Small intestine (tissue), 7 donors: ENCODE data around the gene HIRA. TPM values are rescaled to one million over a fixed set of nuclear protein-coding genes. Genes with fewer than 3 reads are reported as not detected.

Experiments
- DNase-seq, 2 donors: peaks; one replicate each; pipeline versions ENCODE4 v3.0.0 to v3.0.0-alpha.2; 2013
- FAIRE-seq: peaks from 2 replicates; lab custom pipeline; 2012; peaks lifted over from hg19 to GRCh38; lab: Jason Lieb, UNC
- H3K27ac ChIP-seq, 3 donors: one replicate each; pipeline ENCODE4 v1.5.1; 2013; ENCODE audit warnings: low read length in 2 of 3, mild to moderate bottlenecking in 2 of 3, control low read depth in 1 of 3, inconsistent platforms in 1 of 3, low read depth in 1 of 3, moderate library complexity in 1 of 3
- H3K27me3 ChIP-seq, 3 donors: one replicate each; pipeline ENCODE4 v1.6.1; 2013; ENCODE audit warnings: low read length in 3 of 3, inconsistent platforms in 1 of 3; ENCODE audit not compliant: control insufficient read depth in 3 of 3, insufficient read depth in 3 of 3
- H3K36me3 ChIP-seq, 3 donors: one replicate each; pipeline ENCODE4 v1.6.1; 2013; ENCODE audit warnings: low read length in 3 of 3, inconsistent platforms in 1 of 3, low read depth in 1 of 3, mild to moderate bottlenecking in 1 of 3, moderate library complexity in 1 of 3; ENCODE audit not compliant: control insufficient read depth in 3 of 3, insufficient read depth in 2 of 3
- H3K4me1 ChIP-seq, 3 donors: one replicate each; pipeline ENCODE4 v1.6.1; 2013; ENCODE audit warnings: low read length in 2 of 3, inconsistent platforms in 1 of 3, low read depth in 1 of 3, mild to moderate bottlenecking in 1 of 3, moderate library complexity in 1 of 3; ENCODE audit not compliant: control insufficient read depth in 3 of 3, insufficient read depth in 2 of 3
- H3K4me3 ChIP-seq, 3 donors: one replicate each; pipeline ENCODE4 v1.5.1; 2013; ENCODE audit warnings: low read length in 3 of 3, control low read depth in 1 of 3, inconsistent platforms in 1 of 3, low read depth in 1 of 3, mild to moderate bottlenecking in 1 of 3, moderate library complexity in 1 of 3
- H3K9me3 ChIP-seq, 2 donors: one replicate each; pipeline ENCODE4 v1.6.1; 2013; ENCODE audit warnings: low read depth in 1 of 2, low read length in 1 of 2; ENCODE audit not compliant: control insufficient read depth in 2 of 2, insufficient read depth in 1 of 2
- WGBS, 3 donors: extraction: QIAGEN DNeasy Blood & Tissue Kit; methylation state at CpG; one replicate each; pipeline ENCODE4 v1.1.7; 2013; 5-methylcytosine and 5-hydroxymethylcytosine counted together
- polyA plus RNA-seq, 4 donors: library from polyadenylated mRNA; stranded (reverse) in 3 of 4; unstranded in 1 of 4; fragments of 200-250 nt in 3 of 4; fragments of 120-200 nt in 1 of 4; gene quantifications; one replicate each; pipeline versions ENCODE4 v1.2.1 to v1.2.3, GENCODE V29; 2013
- donor health status: healthy with polysubstance abuse.
- donor health status: control.
- donor health status: control.
- donor health status: Bipolar disorder and iron deficiency.
- donor health status: healthy.

Gene HIRA
- polyA plus RNA-seq, 4 donors: 15.7 to 29.3 (median 21.3) TPM

DNA sequence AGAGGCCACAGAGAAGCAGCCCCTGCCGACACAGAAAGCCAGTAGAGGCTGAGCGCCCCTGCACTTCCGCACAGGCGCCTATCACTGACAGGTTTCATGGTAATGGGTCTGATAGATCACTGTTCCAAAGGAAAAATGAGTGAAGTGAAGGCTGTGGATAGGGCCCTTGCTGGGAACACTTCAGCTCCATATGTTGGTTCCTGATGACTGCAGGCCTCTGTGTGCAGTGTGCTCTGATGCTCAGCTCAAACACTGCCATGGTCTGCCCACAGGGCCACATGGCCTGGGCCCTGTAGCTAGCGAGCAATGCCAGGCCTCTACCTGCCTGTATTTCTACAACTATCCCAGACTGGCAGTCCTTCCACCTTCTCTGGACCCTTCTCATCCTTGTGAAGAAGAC is 77.3 kb downstream of the HIRA start:
- FAIRE-seq (no peak), DNase-seq (no peak)
- no peak overlapping the region for H3K27ac ChIP-seq
- H3K9me3 ChIP-seq: no peaks in the 10 kb centered on the region
- no peaks in the 10 kb centered on the region for H3K4me1 ChIP-seq
- 97 to 98% (median 97%) methylated on average over 5 of the region's 5 CpGs for WGBS, 3 donors
- no peaks in the 10 kb centered on the region for H3K27me3 ChIP-seq
- peaks cover 10 to 87% (median 35%) of the 10 kb centered on the region in 3 donors for H3K36me3 ChIP-seq
- no peak overlapping the region for H3K4me3 ChIP-seq

DNA sequence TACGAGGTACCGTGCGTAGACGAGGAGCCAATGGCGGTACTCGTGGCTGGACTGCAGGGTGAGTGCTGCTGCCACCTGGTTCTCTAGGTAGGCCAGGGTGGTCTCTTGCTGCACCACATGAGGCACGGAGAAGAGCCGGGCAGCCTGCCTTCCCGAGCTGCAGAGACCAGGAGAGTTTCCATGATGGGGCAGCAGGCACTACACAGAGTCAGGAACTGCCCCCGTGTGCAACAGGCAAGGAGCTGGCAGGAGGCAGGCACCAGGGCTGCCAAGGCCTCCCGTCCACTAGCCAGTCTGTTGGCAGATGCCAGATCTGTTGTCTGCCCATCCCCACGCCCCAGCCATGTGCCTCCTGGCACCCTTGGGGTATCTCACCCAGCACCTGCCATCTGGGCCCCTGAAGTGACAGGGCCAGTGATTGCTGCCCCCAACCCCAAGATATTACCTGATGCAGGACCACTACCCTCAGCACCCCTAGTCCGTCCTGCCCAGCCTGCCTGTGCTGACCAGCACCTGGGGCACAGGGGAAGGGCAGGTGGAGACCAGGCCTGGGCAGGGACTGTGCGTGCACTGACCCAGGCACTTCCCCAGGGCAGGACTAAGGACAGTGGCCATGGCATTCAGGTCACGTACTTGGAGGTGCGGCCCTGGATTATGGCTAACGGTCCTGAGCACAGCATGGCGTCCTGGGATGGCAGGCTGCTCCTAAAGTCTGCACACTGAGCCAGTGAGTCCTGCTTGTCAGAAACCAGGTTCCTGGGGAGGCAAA is 78.0 kb downstream of the HIRA start:
- FAIRE-seq (no peak), DNase-seq (no peak)
- no peaks in the 10 kb centered on the region for H3K9me3 ChIP-seq
- H3K4me3 ChIP-seq: no peak overlapping the region
- 95 to 96% (median 96%) methylated on average over 18 of the region's 18 CpGs for WGBS, 3 donors
- no peak overlapping the region for H3K27ac ChIP-seq
- H3K27me3 ChIP-seq: no peaks in the 10 kb centered on the region
- H3K36me3 ChIP-seq: peaks cover 10 to 87% (median 32%) of the 10 kb centered on the region in 3 donors
- no peaks in the 10 kb centered on the region for H3K4me1 ChIP-seq

GRCh38 chr22:19352766-19353165 is 78.8 kb downstream of the HIRA start:
- DNase-seq (no peak), FAIRE-seq (no peak)
- WGBS, 3 donors: 96 to 98% (median 98%) methylated on average over 4 of the region's 4 CpGs
- no peak overlapping the region for H3K27ac ChIP-seq
- H3K4me3 ChIP-seq: no peak overlapping the region
- no peaks in the 10 kb centered on the region for H3K4me1 ChIP-seq
- peaks cover 10 to 87% (median 32%) of the 10 kb centered on the region in 3 donors for H3K36me3 ChIP-seq
- no peaks in the 10 kb centered on the region for H3K9me3 ChIP-seq
- H3K27me3 ChIP-seq: no peaks in the 10 kb centered on the region

- no peaks in the 10 kb centered on the region for H3K4me1 ChIP-seq
- peaks cover 10 to 86% (median 31%) of the 10 kb centered on the region in 3 donors for H3K36me3 ChIP-seq
- no peak for DNase-seq
- no peak for FAIRE-seq
- H3K27ac ChIP-seq: no peak overlapping the region
- H3K4me3 ChIP-seq: no peak overlapping the region
- WGBS, 3 donors: 91 to 92% (median 91%) methylated on average over 6 of the region's 6 CpGs
- no peaks in the 10 kb centered on the region for H3K9me3 ChIP-seq
- no peaks in the 10 kb centered on the region for H3K27me3 ChIP-seq
These were observed 79.3 kb downstream of the HIRA start for GRCh38 chr22:19352217-19352616.

GRCh38 chr22:19351604-19352003 is 79.9 kb downstream of the HIRA start:
- Histone ChIP-seq H3K27me3 (no peaks in the 10 kb centered on the region), H3K4me3 (no peak overlapping the region), H3K27ac (no peak overlapping the region), H3K4me1 (no peaks in the 10 kb centered on the region), H3K36me3 (peaks cover 10 to 84% (median 32%) of the 10 kb centered on the region in 3 donors), H3K9me3 (no peaks in the 10 kb centered on the region)
- 93 to 95% (median 94%) methylated on average over 6 of the region's 6 CpGs for WGBS, 3 donors
- DNase-seq: no peak
- no peak for FAIRE-seq

DNA sequence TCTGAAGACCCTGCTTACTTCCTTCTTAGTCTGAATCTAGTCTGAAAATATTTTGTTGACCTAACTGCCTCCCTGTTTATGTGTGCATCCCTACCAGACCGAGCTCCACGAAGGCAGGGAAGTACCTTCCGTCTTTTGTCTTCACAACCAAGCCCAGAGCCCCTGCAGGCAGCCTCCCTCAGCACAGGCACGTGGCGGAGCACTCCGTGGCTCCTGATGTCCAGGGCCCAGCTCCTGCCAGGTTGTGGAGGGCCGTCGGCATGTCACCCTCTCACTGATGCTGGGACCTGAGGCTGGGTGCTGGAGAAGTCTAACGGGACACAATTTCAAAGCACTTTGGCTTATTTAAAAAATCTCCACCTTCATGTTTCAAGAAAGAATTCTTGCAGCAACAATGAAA is 80.6 kb downstream of the HIRA start:
- H3K27me3 ChIP-seq: no peaks in the 10 kb centered on the region
- H3K4me1 ChIP-seq: no peaks in the 10 kb centered on the region
- no peak for DNase-seq
- 96 to 97% (median 96%) methylated on average over 9 of the region's 9 CpGs for WGBS, 3 donors
- no peak overlapping the region for H3K4me3 ChIP-seq
- H3K27ac ChIP-seq: no peak overlapping the region
- no peaks in the 10 kb centered on the region for H3K9me3 ChIP-seq
- FAIRE-seq: no peak
- peaks cover 12 to 83% (median 32%) of the 10 kb centered on the region in 3 donors for H3K36me3 ChIP-seq

- DNase-seq (no peak), FAIRE-seq (no peak)
- Histone ChIP-seq H3K9me3 (no peaks in the 10 kb centered on the region), H3K27me3 (no peaks in the 10 kb centered on the region), H3K27ac (no peak overlapping the region), H3K4me1 (no peaks in the 10 kb centered on the region), H3K4me3 (no peak overlapping the region), H3K36me3 (peaks cover 12 to 82% (median 29%) of the 10 kb centered on the region in 3 donors)
- WGBS, 3 donors: 93 to 100% (median 96%) methylated on average over 1 of the region's 1 CpG
These were observed 81.1 kb downstream of the HIRA start for GRCh38 chr22:19350476-19350859.

- WGBS, 3 donors: 94 to 96% (median 95%) methylated on average over 5 of the region's 5 CpGs
- Histone ChIP-seq H3K9me3 (no peaks in the 10 kb centered on the region), H3K36me3 (peaks cover 12 to 83% (median 30%) of the 10 kb centered on the region in 3 donors), H3K4me3 (no peak overlapping the region), H3K27ac (no peak overlapping the region), H3K27me3 (no peaks in the 10 kb centered on the region), H3K4me1 (no peaks in the 10 kb centered on the region)
- no peak for DNase-seq
- no peak for FAIRE-seq
These were observed 81.6 kb downstream of the HIRA start for GRCh38 chr22:19349778-19350475.
